ENCODE measurements around the gene CENPA. TPM values are rescaled to one million over a fixed set of nuclear protein-coding genes. Genes with fewer than 3 reads are reported as not detected.
A peak's percentile ranks its signal among the peaks of the same experiment; 100 is the strongest.

The CENPA gene
- total RNA-seq, 4 donors from 2014 or later = 0.46 to 1.1 TPM; not detected in 2

DNA sequence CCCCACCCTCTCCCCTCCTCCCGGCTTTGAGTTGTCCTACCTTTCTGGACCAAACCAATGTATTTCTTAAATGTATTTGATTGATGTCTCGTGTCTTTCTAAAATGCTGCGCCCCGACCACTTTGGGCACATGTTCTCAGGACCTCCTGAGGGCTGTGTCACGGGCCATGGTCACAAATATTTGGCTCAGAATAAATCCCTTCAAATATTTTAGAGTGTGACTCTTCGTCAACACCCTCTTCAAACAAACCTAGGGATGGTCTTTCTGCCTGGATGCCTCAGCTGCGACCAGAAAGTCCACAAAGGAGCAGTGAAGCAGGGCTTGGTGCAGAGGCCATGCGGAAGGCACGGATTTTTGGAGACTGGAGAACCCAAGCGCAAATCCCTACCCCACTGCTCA lies 22.8 kb upstream of the CENPA start:
- ATAC-seq (ENCODE audit: low FRiP score) (no peak), DNase-seq (ENCODE audit: low spot score) (no peak)
- TF ChIP-seq, protein P1, sequence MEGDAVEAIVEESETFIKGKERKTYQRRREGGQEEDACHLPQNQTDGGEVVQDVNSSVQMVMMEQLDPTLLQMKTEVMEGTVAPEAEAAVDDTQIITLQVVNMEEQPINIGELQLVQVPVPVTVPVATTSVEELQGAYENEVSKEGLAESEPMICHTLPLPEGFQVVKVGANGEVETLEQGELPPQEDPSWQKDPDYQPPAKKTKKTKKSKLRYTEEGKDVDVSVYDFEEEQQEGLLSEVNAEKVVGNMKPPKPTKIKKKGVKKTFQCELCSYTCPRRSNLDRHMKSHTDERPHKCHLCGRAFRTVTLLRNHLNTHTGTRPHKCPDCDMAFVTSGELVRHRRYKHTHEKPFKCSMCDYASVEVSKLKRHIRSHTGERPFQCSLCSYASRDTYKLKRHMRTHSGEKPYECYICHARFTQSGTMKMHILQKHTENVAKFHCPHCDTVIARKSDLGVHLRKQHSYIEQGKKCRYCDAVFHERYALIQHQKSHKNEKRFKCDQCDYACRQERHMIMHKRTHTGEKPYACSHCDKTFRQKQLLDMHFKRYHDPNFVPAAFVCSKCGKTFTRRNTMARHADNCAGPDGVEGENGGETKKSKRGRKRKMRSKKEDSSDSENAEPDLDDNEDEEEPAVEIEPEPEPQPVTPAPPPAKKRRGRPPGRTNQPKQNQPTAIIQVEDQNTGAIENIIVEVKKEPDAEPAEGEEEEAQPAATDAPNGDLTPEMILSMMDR (IDR thresholded peaks at IDR 0.05) = no peak

GRCh38 chr2:26764078-26764887 lies 21.6 kb upstream of the CENPA start, which contains the start of gene SLC35F6:
SLC35F6 (plus strand) TSS chr2:26764284; CDS start chr2:26764350, 66 bp downstream.
- peak; percentile 51 for DNase-seq (ENCODE audit: low spot score)
- TF ChIP-seq, protein P1 (IDR thresholded peaks at IDR 0.05) = no peak
- peak; percentile 89 for ATAC-seq (ENCODE audit: low FRiP score)

DNA sequence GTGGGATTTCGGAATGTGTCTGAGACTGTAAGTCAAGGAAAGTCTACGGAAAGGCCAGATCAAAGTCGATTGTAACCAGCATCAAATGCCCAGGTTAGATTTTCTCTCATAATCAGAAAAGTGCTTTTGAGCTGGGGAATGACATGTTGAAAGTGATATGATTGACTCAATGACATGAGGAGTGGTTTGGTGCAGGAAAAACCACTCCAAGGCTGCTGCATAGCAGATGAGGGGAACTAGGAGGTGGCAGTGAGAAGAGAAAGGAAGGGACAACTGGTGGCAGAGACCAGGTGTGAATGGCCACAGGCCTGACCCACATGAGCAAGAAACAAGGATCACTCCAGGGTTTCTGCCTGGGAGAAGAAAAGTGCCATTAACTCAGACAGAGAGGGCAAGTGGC lies 20.9 kb upstream of the CENPA start:
- TF ChIP-seq, protein P1 (IDR thresholded peaks at IDR 0.05) = no peak
- DNase-seq (ENCODE audit: low spot score) = no peak
- ATAC-seq (ENCODE audit: low FRiP score) = no peak

- no peak for DNase-seq (ENCODE audit: low spot score)
- TF ChIP-seq, protein P1 (IDR thresholded peaks at IDR 0.05) = no peak
- no peak for ATAC-seq (ENCODE audit: low FRiP score)
Observed at GRCh38 chr2:26765475-26766200, 20.2 kb upstream of the CENPA start.

DNA sequence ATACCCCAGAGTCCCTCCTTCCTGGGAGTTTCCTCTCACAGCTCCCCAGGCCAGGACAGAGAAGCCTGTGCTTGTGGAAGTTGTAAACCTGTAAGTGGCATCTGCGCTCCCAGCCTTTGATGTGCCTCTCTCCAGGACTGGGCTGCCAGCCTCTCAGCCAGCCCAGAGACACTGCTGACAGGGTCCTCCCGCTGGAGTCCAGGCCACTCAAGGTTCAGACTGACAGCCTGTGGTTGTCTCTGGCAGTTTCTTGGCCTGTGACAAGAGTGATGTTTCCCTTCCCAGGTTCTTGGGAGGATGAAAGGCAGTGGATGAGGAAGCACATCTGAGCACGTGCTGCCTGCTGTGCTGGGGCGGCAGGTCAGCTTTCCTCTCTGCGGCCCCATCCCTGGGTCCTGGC lies 18.7 kb upstream of the CENPA start:
- DNase-seq (ENCODE audit: low spot score) = no peak
- no peak for ATAC-seq (ENCODE audit: low FRiP score)
- TF ChIP-seq, protein P1 (IDR thresholded peaks at IDR 0.05) = no peak

DNA sequence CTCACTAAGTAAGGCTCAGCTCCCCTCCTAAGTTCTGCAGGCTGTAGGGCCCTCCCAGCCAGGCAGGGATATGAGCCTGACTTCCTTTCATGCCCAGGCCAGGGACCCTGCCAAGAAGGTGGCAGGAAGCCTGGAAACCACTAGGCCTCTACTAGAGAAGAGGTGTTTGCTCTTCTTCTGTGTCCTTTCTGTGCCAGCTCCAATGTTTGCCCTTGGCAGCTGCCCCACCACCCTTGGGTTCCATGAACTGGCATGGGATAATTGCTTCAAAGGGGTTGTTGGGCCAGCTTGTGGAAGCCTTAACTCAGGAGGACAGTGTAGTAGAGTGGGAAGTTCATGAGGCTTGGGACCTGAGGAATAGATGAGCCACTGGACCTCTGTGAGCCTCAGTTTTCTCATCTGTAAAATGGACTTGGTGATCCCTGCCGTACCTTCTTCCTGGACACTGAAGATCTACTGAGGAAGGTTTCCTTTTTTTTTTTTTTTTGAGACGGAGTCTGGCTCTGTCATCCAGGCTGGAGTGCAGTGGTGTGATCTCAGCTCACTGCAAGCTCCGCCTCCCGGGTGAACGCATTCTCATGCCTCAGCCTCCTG lies 17.9 kb upstream of the CENPA start:
- no peak for ATAC-seq (ENCODE audit: low FRiP score)
- TF ChIP-seq, protein P1 (IDR thresholded peaks at IDR 0.05) = no peak
- no peak for DNase-seq (ENCODE audit: low spot score)

All from omental fat pad (tissue), 4 donors.